Calu3 (cell line): Measurements from ENCODE around the gene RRP9. TPM values are rescaled to one million over a fixed set of nuclear protein-coding genes. Genes with fewer than 3 reads are reported as not detected.
A peak's percentile ranks its signal among the peaks of the same experiment; 100 is the strongest.

Experiments
- BruUV-seq: library from RNA; stranded (reverse); fragments of 400-500 nt; replicated peaks from 2 replicates; lab custom pipeline; 2021; lab: Mats Ljungman, UMichigan
- CTCF ChIA-PET: fragments of 300-600 bp; sonication (Branson Sonifier 250); formaldehyde crosslinking; loops from one replicate; lab custom pipeline; 2022; ENCODE audit warnings: antibody characterized with exemption; lab: Charles Lee
- DNase-seq: peaks from one replicate; pipeline ENCODE4 v3.0.0; 2022
- H3K27ac Mint-ChIP-seq: one replicate; pipeline ENCODE4 v1.8.0; 2022; ENCODE audit warnings: mixed read lengths; ENCODE audit not compliant: unreplicated experiment
- H3K27me3 Mint-ChIP-seq: one replicate; pipeline ENCODE4 v1.8.0; 2022; ENCODE audit warnings: mixed read lengths; ENCODE audit not compliant: unreplicated experiment
- H3K36me3 Mint-ChIP-seq: one replicate; pipeline ENCODE4 v1.8.0; 2022; ENCODE audit warnings: mild to moderate bottlenecking, moderate library complexity, mixed read lengths; ENCODE audit not compliant: insufficient read depth, unreplicated experiment
- H3K4me1 Mint-ChIP-seq: one replicate; pipeline ENCODE4 v1.8.0; 2022; ENCODE audit warnings: mild to moderate bottlenecking, low read depth, mixed read lengths; ENCODE audit not compliant: unreplicated experiment
- H3K4me3 Mint-ChIP-seq: one replicate; pipeline ENCODE4 v1.8.0; 2022; ENCODE audit warnings: mild to moderate bottlenecking, low read depth, moderate library complexity, mixed read lengths; ENCODE audit not compliant: unreplicated experiment
- H3K9me3 Mint-ChIP-seq: one replicate; pipeline ENCODE4 v1.8.0; 2022; ENCODE audit warnings: low read depth, mixed read lengths; ENCODE audit not compliant: unreplicated experiment
- CTCF ChIP-seq: fragments of 200-600 bp; IDR thresholded peaks from one replicate; pipeline ENCODE4 v1.8.0; 2022; ENCODE audit warnings: antibody characterized with exemption; ENCODE audit not compliant: unreplicated experiment
- intact Hi-C: fragments of 100-400 bp; cut with micrococcal nuclease; formaldehyde crosslinking; loops from one replicate; pipeline ENCODE4 v1.10.0; 2022; ENCODE audit not compliant: unreplicated experiment
- total RNA-seq: library from RNA; stranded (reverse); gene quantifications from 2 replicates; pipeline ENCODE4 v1.2.3, GENCODE V29; 2022

Gene RRP9
- total RNA-seq, 1 experiment from 2014 or later = 39.3 TPM

GRCh38 chr3:51977446-51978142 lies 35.9 kb upstream of the RRP9 start:
- DNase-seq = no peak
- no peak overlapping the region for H3K4me3 Mint-ChIP-seq
- BruUV-seq = no TSS peak
- no peaks in the 10 kb centered on the region for H3K9me3 Mint-ChIP-seq
- CTCF ChIA-PET = no interaction called here
- peaks cover 20% of the 10 kb centered on the region for H3K4me1 Mint-ChIP-seq
- no peaks in the 10 kb centered on the region for H3K27me3 Mint-ChIP-seq
- peak overlapping the region; percentile 31 for H3K27ac Mint-ChIP-seq
- H3K36me3 Mint-ChIP-seq = peaks cover 30% of the 10 kb centered on the region
- intact Hi-C loops = no loop called here
- TF ChIP-seq CTCF = no peak

- Mint-ChIP-seq H3K4me3 (peak overlapping the region; percentile 99), H3K9me3 (no peaks in the 10 kb centered on the region), H3K36me3 (peaks cover 19% of the 10 kb centered on the region), H3K4me1 (peaks cover 20% of the 10 kb centered on the region), H3K27ac (no peak overlapping the region), H3K27me3 (no peaks in the 10 kb centered on the region)
- TF ChIP-seq CTCF = no peak
- intact Hi-C loops = no loop called here
- BruUV-seq = no TSS peak
- no peak for DNase-seq
- CTCF ChIA-PET = no interaction called here
These were observed 34.3 kb upstream of the RRP9 start for GRCh38 chr3:51975852-51976549.

GRCh38 chr3:51974963-51975851 lies 33.5 kb upstream of the RRP9 start, which contains the start of gene ABHD14A:
ABHD14A (plus strand) TSS chr3:51975064; CDS start chr3:51975136, 72 bp downstream.
- intact Hi-C loops = loop anchor here (1.0 kb wide), 1 partner anchor 34 kb away; the partner anchor contains the start of gene RRP9
- peak; percentile 69 for DNase-seq
- Mint-ChIP-seq H3K27ac (peak within 1 kb of the TSS; percentile 91), H3K4me3 (peak within 1 kb of the TSS; percentile 99), H3K36me3 (peaks cover 14% of the 10 kb centered on the region), H3K4me1 (peaks cover 20% of the 10 kb centered on the region), H3K9me3 (no peaks in the 10 kb centered on the region), H3K27me3 (no peaks in the 10 kb centered on the region)
- no TSS peak for BruUV-seq
- CTCF ChIA-PET = interaction anchor here (2.3 to 2.5 kb wide), 2 partner anchors 8 to 33 kb away, joined by 21 to 30 read pairs; partner anchors contain the start of genes ACY1, PARP3 and RRP9
- TF ChIP-seq CTCF = no peak
